Measurements from ENCODE around the gene NDUFC2. TPM values are rescaled to one million over a fixed set of nuclear protein-coding genes. Genes with fewer than 3 reads are reported as not detected.

Gene NDUFC2
- total and polyA plus RNA-seq, 2 of the 13 experiments (the other 11 are each of a cell fraction or from before 2014, with no cell fraction given) = 256 to 363 TPM

DNA sequence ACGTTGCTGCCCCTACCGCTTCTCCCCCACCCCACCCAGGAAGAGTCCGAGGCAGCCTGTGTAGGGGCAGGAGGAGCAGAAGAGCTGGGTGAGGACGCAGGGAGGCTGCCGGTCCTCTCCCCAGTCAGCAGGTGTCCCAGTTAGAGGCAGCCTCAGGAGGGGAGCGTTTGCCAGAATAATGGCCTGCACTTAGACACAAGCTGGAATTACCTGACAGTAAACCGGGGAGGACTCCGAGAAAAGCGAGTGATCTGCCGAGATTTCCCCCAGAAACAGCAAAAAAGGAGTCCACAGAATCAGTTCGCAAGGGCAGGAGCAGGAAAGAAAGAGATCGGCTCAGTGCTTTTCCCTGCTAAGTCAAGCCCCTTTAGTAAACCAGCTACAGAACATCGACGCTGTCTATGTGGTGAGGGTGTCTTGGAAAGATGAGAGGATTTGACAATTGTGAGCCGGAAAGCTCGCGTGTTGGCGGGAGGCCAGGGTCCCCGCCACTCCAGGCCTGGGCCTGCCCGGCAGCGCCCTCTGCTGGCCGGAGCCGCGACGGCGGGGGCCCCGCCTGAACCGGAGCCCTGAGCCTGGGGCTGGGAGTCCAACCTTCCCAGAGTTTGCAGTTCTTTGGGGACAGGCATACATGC, 33.7 kb downstream of the NDUFC2 start (continued):
- TF ChIP-seq, protein P1, sequence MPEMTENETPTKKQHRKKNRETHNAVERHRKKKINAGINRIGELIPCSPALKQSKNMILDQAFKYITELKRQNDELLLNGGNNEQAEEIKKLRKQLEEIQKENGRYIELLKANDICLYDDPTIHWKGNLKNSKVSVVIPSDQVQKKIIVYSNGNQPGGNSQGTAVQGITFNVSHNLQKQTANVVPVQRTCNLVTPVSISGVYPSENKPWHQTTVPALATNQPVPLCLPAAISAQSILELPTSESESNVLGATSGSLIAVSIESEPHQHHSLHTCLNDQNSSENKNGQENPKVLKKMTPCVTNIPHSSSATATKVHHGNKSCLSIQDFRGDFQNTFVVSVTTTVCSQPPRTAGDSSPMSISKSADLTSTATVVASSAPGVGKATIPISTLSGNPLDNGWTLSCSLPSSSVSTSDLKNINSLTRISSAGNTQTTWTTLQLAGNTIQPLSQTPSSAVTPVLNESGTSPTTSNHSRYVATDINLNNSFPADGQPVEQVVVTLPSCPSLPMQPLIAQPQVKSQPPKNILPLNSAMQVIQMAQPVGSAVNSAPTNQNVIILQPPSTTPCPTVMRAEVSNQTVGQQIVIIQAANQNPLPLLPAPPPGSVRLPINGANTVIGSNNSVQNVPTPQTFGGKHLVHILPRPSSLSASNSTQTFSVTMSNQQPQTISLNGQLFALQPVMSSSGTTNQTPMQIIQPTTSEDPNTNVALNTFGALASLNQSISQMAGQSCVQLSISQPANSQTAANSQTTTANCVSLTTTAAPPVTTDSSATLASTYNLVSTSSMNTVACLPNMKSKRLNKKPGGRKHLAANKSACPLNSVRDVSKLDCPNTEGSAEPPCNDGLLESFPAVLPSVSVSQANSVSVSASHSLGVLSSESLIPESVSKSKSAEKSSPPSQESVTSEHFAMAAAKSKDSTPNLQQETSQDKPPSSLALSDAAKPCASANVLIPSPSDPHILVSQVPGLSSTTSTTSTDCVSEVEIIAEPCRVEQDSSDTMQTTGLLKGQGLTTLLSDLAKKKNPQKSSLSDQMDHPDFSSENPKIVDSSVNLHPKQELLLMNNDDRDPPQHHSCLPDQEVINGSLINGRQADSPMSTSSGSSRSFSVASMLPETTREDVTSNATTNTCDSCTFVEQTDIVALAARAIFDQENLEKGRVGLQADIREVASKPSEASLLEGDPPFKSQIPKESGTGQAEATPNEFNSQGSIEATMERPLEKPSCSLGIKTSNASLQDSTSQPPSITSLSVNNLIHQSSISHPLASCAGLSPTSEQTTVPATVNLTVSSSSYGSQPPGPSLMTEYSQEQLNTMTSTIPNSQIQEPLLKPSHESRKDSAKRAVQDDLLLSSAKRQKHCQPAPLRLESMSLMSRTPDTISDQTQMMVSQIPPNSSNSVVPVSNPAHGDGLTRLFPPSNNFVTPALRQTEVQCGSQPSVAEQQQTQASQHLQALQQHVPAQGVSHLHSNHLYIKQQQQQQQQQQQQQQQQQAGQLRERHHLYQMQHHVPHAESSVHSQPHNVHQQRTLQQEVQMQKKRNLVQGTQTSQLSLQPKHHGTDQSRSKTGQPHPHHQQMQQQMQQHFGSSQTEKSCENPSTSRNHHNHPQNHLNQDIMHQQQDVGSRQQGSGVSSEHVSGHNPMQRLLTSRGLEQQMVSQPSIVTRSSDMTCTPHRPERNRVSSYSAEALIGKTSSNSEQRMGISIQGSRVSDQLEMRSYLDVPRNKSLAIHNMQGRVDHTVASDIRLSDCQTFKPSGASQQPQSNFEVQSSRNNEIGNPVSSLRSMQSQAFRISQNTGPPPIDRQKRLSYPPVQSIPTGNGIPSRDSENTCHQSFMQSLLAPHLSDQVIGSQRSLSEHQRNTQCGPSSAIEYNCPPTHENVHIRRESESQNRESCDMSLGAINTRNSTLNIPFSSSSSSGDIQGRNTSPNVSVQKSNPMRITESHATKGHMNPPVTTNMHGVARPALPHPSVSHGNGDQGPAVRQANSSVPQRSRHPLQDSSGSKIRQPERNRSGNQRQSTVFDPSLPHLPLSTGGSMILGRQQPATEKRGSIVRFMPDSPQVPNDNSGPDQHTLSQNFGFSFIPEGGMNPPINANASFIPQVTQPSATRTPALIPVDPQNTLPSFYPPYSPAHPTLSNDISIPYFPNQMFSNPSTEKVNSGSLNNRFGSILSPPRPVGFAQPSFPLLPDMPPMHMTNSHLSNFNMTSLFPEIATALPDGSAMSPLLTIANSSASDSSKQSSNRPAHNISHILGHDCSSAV (CRISPR knock-in tag; IDR thresholded peaks at IDR 0.05; ENCODE audit: borderline replicate concordance) = peak; percentile 52; the same call in 1 of the 2 replicates
- TF ChIP-seq, protein P2, sequence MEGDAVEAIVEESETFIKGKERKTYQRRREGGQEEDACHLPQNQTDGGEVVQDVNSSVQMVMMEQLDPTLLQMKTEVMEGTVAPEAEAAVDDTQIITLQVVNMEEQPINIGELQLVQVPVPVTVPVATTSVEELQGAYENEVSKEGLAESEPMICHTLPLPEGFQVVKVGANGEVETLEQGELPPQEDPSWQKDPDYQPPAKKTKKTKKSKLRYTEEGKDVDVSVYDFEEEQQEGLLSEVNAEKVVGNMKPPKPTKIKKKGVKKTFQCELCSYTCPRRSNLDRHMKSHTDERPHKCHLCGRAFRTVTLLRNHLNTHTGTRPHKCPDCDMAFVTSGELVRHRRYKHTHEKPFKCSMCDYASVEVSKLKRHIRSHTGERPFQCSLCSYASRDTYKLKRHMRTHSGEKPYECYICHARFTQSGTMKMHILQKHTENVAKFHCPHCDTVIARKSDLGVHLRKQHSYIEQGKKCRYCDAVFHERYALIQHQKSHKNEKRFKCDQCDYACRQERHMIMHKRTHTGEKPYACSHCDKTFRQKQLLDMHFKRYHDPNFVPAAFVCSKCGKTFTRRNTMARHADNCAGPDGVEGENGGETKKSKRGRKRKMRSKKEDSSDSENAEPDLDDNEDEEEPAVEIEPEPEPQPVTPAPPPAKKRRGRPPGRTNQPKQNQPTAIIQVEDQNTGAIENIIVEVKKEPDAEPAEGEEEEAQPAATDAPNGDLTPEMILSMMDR (CRISPR knock-in tag; IDR thresholded peaks at IDR 0.05) = peak; percentile 95
- TF ChIP-seq ZNF83 (CRISPR knock-in tag; IDR thresholded peaks at IDR 0.05; ENCODE audit: borderline replicate concordance) = 0 out of 2 replicates have a peak, but pooled peaks have one; percentile 55
- TF ChIP-seq CENPT (CRISPR knock-in tag; IDR thresholded peaks at IDR 0.05; ENCODE audit: low read depth) = no peak
- TF ChIP-seq ZNF33B (CRISPR knock-in tag; IDR thresholded peaks at IDR 0.05) = peak; percentile 83; the same call in 1 of the 2 replicates
- TF ChIP-seq GLI4 (CRISPR knock-in tag; IDR thresholded peaks at IDR 0.05; ENCODE audit: borderline replicate concordance) = peak; percentile 61; the same call in 1 of the 2 replicates
- TF ChIP-seq, protein P3, sequence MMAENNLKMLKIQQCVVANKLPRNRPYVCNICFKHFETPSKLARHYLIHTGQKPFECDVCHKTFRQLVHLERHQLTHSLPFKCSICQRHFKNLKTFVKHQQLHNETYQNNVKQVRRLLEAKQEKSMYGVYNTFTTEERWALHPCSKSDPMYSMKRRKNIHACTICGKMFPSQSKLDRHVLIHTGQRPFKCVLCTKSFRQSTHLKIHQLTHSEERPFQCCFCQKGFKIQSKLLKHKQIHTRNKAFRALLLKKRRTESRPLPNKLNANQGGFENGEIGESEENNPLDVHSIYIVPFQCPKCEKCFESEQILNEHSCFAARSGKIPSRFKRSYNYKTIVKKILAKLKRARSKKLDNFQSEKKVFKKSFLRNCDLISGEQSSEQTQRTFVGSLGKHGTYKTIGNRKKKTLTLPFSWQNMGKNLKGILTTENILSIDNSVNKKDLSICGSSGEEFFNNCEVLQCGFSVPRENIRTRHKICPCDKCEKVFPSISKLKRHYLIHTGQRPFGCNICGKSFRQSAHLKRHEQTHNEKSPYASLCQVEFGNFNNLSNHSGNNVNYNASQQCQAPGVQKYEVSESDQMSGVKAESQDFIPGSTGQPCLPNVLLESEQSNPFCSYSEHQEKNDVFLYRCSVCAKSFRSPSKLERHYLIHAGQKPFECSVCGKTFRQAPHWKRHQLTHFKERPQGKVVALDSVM (CRISPR knock-in tag; IDR thresholded peaks at IDR 0.05) = peak; percentile 85
- no peak for TF ChIP-seq NR2F6 (IDR thresholded peaks at IDR 0.05)
- peak; percentile 17; the same call in 1 of the 2 replicates for TF ChIP-seq NR2F6 (CRISPR knock-in tag; IDR thresholded peaks at IDR 0.05)
- 0 out of 2 replicates have a peak, but pooled peaks have one; percentile 42 for TF ChIP-seq ZNF678 (CRISPR knock-in tag; IDR thresholded peaks at IDR 0.05)
- peak; percentile 62 for TF ChIP-seq HOXA3 (CRISPR knock-in tag; IDR thresholded peaks at IDR 0.05)
- TF ChIP-seq, protein P4, sequence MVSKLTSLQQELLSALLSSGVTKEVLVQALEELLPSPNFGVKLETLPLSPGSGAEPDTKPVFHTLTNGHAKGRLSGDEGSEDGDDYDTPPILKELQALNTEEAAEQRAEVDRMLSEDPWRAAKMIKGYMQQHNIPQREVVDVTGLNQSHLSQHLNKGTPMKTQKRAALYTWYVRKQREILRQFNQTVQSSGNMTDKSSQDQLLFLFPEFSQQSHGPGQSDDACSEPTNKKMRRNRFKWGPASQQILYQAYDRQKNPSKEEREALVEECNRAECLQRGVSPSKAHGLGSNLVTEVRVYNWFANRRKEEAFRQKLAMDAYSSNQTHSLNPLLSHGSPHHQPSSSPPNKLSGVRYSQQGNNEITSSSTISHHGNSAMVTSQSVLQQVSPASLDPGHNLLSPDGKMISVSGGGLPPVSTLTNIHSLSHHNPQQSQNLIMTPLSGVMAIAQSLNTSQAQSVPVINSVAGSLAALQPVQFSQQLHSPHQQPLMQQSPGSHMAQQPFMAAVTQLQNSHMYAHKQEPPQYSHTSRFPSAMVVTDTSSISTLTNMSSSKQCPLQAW (CRISPR knock-in tag; IDR thresholded peaks at IDR 0.05) = peak; percentile 62; the same call in 1 of the 2 replicates
- TF ChIP-seq, protein P5, sequence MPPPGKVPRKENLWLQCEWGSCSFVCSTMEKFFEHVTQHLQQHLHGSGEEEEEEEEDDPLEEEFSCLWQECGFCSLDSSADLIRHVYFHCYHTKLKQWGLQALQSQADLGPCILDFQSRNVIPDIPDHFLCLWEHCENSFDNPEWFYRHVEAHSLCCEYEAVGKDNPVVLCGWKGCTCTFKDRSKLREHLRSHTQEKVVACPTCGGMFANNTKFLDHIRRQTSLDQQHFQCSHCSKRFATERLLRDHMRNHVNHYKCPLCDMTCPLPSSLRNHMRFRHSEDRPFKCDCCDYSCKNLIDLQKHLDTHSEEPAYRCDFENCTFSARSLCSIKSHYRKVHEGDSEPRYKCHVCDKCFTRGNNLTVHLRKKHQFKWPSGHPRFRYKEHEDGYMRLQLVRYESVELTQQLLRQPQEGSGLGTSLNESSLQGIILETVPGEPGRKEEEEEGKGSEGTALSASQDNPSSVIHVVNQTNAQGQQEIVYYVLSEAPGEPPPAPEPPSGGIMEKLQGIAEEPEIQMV (CRISPR knock-in tag; IDR thresholded peaks at IDR 0.05; ENCODE audit: low read depth) = peak; percentile 78
